Thoracic aorta (tissue), 2 donors: ENCODE data around the gene ADAMTSL3. TPM values are rescaled to one million over a fixed set of nuclear protein-coding genes. Genes with fewer than 3 reads are reported as not detected.

Experiments used
- ATAC-seq: fragments of 150-250 bp; one replicate; pipeline ENCODE4 v1.8.0; 2017; ENCODE audit warnings: low read depth; ENCODE audit not compliant: insufficient number of reproducible peaks, low FRiP score
- DNase-seq: peaks from one replicate; pipeline ENCODE4 v3.0.0-alpha.2; 2020; ENCODE audit warnings: low spot score
- H3K27ac ChIP-seq, 2 donors: fragments of 200-600 bp; sonication (generic); 1 replicate in 1 of 2; 2 replicates in 1 of 2; pipeline ENCODE4 v1.5.1; 2016; ENCODE audit warnings: mild to moderate bottlenecking in 2 of 2, moderate library complexity in 2 of 2
- H3K27me3 ChIP-seq: fragments of 200-600 bp; sonication (generic); replicated peaks from 2 replicates; pipeline ENCODE4 v1.6.0; 2016; ENCODE audit warnings: mild to moderate bottlenecking; ENCODE audit not compliant: insufficient read depth
- H3K36me3 ChIP-seq: fragments of 200-600 bp; sonication (generic); one replicate; pipeline ENCODE4 v1.5.1; 2016
- H3K4me1 ChIP-seq, 2 donors: fragments of 200-600 bp; sonication (generic); 1 replicate in 1 of 2; 2 replicates in 1 of 2; pipeline versions ENCODE4 v1.5.1 to v1.6.0; 2016; ENCODE audit warnings: low read depth in 2 of 2, mild to moderate bottlenecking in 1 of 2; ENCODE audit not compliant: control insufficient read depth in 1 of 2
- H3K4me3 ChIP-seq: fragments of 200-600 bp; sonication (generic); 2 replicates; pipeline ENCODE4 v1.5.1; 2016; ENCODE audit warnings: mild to moderate bottlenecking
- H3K9me3 ChIP-seq: fragments of 200-600 bp; sonication (generic); 2 replicates; pipeline ENCODE4 v1.5.1; 2016
- total RNA-seq, 2 donors: library from RNA; depleted of rRNA; stranded (reverse); fragments of >200 nt; gene quantifications; one replicate each; pipeline versions ENCODE4 v1.1.0 to v1.2.3, GENCODE V29; 2016
- TF ChIP-seq, protein P1 (sequence below): fragments of 200-600 bp; sonication (generic); IDR thresholded peaks from one replicate; pipeline ENCODE4 v1.5.1; 2019; ENCODE audit warnings: antibody characterized with exemption

The ADAMTSL3 gene
- total RNA-seq, 2 donors from 2014 or later = 41.4 to 45.4 TPM

DNA sequence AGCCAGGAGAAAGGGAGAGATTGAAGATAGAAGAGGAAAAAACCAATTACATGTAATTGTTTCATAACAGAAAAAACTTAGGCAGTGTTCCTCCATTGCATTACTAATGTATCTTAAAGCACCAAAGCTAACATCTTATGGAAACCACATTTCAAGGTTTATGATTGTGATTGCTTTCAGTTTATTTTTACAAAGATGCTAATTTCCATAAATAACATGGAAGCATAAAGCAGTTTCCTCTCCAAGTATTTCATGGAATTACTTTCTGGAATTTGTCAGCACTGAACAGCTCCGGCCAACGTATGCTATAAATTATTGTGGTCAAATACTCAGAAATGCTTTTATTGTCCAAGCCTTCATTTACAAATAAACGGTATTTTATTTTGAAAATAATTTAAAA lies 11.6 kb downstream of the ADAMTSL3 start:
- no peak overlapping the region for H3K4me3 ChIP-seq
- H3K36me3 ChIP-seq = no peaks in the 10 kb centered on the region
- TF ChIP-seq, protein P1, sequence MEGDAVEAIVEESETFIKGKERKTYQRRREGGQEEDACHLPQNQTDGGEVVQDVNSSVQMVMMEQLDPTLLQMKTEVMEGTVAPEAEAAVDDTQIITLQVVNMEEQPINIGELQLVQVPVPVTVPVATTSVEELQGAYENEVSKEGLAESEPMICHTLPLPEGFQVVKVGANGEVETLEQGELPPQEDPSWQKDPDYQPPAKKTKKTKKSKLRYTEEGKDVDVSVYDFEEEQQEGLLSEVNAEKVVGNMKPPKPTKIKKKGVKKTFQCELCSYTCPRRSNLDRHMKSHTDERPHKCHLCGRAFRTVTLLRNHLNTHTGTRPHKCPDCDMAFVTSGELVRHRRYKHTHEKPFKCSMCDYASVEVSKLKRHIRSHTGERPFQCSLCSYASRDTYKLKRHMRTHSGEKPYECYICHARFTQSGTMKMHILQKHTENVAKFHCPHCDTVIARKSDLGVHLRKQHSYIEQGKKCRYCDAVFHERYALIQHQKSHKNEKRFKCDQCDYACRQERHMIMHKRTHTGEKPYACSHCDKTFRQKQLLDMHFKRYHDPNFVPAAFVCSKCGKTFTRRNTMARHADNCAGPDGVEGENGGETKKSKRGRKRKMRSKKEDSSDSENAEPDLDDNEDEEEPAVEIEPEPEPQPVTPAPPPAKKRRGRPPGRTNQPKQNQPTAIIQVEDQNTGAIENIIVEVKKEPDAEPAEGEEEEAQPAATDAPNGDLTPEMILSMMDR = no peak
- no peak overlapping the region for H3K27ac ChIP-seq
- ATAC-seq = no peak
- peaks cover 4 to 11% of the 10 kb centered on the region in 2 donors for H3K4me1 ChIP-seq
- no peaks in the 10 kb centered on the region for H3K27me3 ChIP-seq
- no peaks in the 10 kb centered on the region for H3K9me3 ChIP-seq
- DNase-seq = no peak

DNA sequence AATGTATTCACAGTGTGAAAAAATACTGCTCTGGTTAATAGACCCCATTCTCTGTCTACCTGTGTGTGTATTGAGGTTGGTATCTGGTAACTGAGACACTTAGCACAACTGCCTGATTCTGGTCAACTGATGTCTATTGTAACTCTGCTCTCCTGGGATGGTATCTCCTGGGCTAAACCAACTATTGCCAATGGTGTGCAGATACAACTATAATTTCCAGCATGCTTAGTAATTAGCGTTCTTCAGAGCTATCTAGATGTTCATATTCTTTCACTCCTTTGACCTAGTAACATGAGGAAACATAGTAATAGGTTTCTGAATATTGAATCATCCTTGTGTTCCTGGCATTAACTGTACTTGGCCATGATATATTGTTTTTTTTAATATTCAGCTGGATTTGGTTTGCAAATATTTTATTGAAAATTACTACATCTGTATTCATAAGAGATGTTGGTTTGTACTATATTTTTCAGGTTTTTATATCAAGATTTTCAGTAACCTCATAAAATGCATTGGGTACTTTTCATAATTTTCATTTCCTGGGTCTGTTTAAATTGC lies 16.8 kb downstream of the ADAMTSL3 start:
- no peak overlapping the region for H3K4me3 ChIP-seq
- no peaks in the 10 kb centered on the region for H3K9me3 ChIP-seq
- H3K4me1 ChIP-seq = peaks cover 8 to 35% of the 10 kb centered on the region in 2 donors
- no peaks in the 10 kb centered on the region for H3K27me3 ChIP-seq
- DNase-seq (no peak), ATAC-seq (no peak)
- H3K27ac ChIP-seq = no peak overlapping the region
- H3K36me3 ChIP-seq = no peaks in the 10 kb centered on the region
- TF ChIP-seq, protein P1 = no peak

DNA sequence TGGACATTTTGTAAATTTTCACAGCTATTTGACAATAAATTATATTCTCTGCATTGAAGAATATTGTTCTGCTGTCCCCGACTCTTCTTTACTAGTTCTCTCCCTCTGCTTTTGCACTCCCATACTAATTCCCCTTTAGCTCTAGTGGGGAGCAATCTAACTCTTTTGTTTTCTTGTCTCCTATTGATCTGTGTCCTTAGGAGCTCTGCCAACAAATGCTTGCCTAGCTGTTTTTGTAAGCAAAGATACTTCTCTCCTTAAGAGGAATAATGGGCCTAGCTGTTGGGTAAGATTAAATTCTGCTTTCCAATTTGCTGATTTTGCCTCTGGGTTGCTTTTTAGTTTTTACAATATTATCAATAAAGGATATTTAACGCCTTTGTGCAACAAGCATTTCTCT lies 17.7 kb downstream of the ADAMTSL3 start:
- Histone ChIP-seq H3K27me3 (no peaks in the 10 kb centered on the region), H3K36me3 (no peaks in the 10 kb centered on the region), H3K27ac (no peak overlapping the region), H3K9me3 (no peaks in the 10 kb centered on the region), H3K4me3 (no peak overlapping the region), H3K4me1 (peaks cover 8 to 35% of the 10 kb centered on the region in 2 donors)
- ATAC-seq = no peak
- no peak for DNase-seq
- TF ChIP-seq, protein P1 = no peak

DNA sequence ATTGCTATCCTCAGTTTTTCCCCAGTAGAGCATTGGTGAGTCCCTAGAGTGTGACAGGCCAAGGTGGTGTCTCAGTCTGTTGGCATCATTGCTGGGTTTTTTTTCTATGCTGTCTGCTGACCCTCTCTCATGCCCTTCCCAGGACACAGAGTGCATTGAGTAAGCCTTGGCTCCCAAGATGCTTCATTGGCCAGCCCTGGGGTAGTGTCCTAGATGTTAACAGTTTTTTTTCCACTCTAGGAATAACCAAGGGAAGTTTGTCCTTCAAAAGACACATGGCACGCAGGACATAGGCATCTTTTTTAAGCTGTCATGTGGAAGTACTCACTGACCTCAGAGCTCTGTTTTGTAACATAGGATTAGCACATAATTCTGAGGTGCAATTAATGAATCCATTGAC lies 19.5 kb downstream of the ADAMTSL3 start:
- no peak overlapping the region for H3K27ac ChIP-seq
- ATAC-seq (no peak), DNase-seq (no peak)
- H3K4me1 ChIP-seq = peaks cover 8 to 35% of the 10 kb centered on the region in 2 donors
- no peaks in the 10 kb centered on the region for H3K9me3 ChIP-seq
- TF ChIP-seq, protein P1 = no peak
- no peak overlapping the region for H3K4me3 ChIP-seq
- H3K27me3 ChIP-seq = no peaks in the 10 kb centered on the region
- H3K36me3 ChIP-seq = no peaks in the 10 kb centered on the region

DNA sequence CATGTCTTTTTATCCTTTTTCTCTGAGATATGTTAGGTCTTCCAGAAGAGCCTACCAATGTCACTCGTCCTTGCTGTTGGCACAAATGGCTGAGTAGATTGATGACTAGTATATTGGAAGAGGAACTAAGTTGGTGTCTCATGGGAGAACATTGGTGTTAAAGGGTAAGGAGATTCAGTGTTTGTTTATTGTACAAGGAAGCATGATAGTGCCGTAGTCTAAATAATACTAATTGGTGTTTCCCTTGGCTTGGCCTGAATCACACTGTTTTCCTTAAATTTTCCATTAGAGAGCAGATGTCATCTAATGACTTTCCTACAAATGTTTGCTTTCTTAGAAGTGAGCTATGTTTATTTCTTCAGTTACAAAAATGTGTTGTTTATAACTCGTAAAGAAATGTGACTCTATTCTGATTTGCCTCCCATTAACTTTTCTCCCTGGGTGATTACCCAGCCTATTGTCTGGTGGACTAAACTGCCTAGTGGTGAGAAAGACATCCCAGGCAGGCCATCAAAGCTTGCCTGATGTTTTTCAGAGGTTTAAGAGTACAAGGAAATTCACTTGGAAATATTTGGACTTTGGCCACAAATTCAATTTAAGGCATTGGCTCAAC lies 28.7 kb downstream of the ADAMTSL3 start:
- Histone ChIP-seq H3K36me3 (no peaks in the 10 kb centered on the region), H3K4me3 (no peak overlapping the region), H3K9me3 (peaks cover 6% of the 10 kb centered on the region), H3K27ac (no peak overlapping the region), H3K4me1 (peaks cover 0 to 22% of the 10 kb centered on the region in 2 donors), H3K27me3 (no peaks in the 10 kb centered on the region)
- no peak for DNase-seq
- TF ChIP-seq, protein P1 = no peak
- ATAC-seq = no peak
